Forelimb muscle (tissue), 1 donor: ENCODE results near the gene RACK1. TPM values are rescaled to one million over a fixed set of nuclear protein-coding genes. Genes with fewer than 3 reads are reported as not detected.

ENCODE experiments used
- polyA plus RNA-seq: library from polyadenylated mRNA; unstranded; fragments of 120-200 nt; gene quantifications from one replicate; pipeline ENCODE4 v1.2.1, GENCODE V29; 2013; ENCODE audit not compliant: insufficient read length

The RACK1 gene
- polyA plus RNA-seq, 1 donor, result 3,643 TPM

Other genes with a start within 250 kb of the RACK1 start
- gene BTNL9, start 203.6 kb downstream of the RACK1 start, polyA plus RNA-seq, result 20.9 TPM
- gene OR2V1, start 112.7 kb downstream of the RACK1 start, polyA plus RNA-seq, result not detected
- gene OR2V2, start 96.3 kb downstream of the RACK1 start, polyA plus RNA-seq, result not detected
- gene TRIM7, start 38.7 kb downstream of the RACK1 start, polyA plus RNA-seq, result 21.6 TPM
- 17.3 TPM for gene TRIM41, start 20.6 kb downstream of the RACK1 start, polyA plus RNA-seq
- 17.1 TPM for gene TRIM52, start 17.2 kb upstream of the RACK1 start, polyA plus RNA-seq
- not detected for gene OR4F3, start 123.4 kb upstream of the RACK1 start, polyA plus RNA-seq